ENCODE measurements around the gene MFRP. TPM values are rescaled to one million over a fixed set of nuclear protein-coding genes. Genes with fewer than 3 reads are reported as not detected.

MFRP gene
- polyA plus RNA-seq, 1 of the 3 experiments (the other 2 are of a cell fraction) = not detected

GRCh38 chr11:119323532-119324033 lies 22.9 kb downstream of the MFRP start (continued):
- peak; percentile 72 for TF ChIP-seq PBX3 (IDR thresholded peaks at IDR 0.05)
- peak; percentile 31; the same call in 1 of the 2 replicates for TF ChIP-seq MAX (IDR thresholded peaks at IDR 0.05; ENCODE audit: low read depth)
- no peak for TF ChIP-seq ELF1 (IDR thresholded peaks at IDR 0.05)
- no peak for TF ChIP-seq MEF2A (IDR thresholded peaks at IDR 0.05; ENCODE audit: borderline replicate concordance, low read depth)
- TF ChIP-seq GATA2 (CRISPR knock-in tag; IDR thresholded peaks at IDR 0.05) = 0 out of 2 replicates have a peak, but pooled peaks have one; percentile 23
- no peak for TF ChIP-seq ZBTB33 (IDR thresholded peaks at IDR 0.05; ENCODE audit: borderline replicate concordance, low read depth)
- peak; percentile 69 for TF ChIP-seq RCOR1 (IDR thresholded peaks at IDR 0.05; ENCODE audit: low read length)
- peak; percentile 47 for TF ChIP-seq CHD2 (IDR thresholded peaks at IDR 0.05; ENCODE audit: low read length, partially characterized antibody)

GRCh38 chr11:119322921-119323531 lies 23.5 kb downstream of the MFRP start:
- Histone ChIP-seq H4K20me1 (ENCODE audit: insufficient read depth) (no peaks in the 10 kb centered on the region), H3F3A (replicated peaks; ENCODE audit: insufficient read depth) (peaks cover 4% of the 10 kb centered on the region), H3K4me1 (ENCODE audit: control insufficient read depth in 1 of 2, insufficient read depth in 2 of 2, low read depth in 1 of 2, low read length in 1 of 2) (peaks cover 0 to 17% of the 10 kb centered on the region in 2 experiments; a peak in 1 of 4 replicates), H3K4me2 (no peak overlapping the region), H3K36me3 (replicated peaks in 1 of 2; ENCODE audit: control insufficient read depth in 1 of 2, insufficient read depth in 2 of 2, low read length in 1 of 2) (no peaks in the 10 kb centered on the region), H3K9me2 (no peaks in the 10 kb centered on the region), H2AFZ (ENCODE audit: low read depth) (no peak overlapping the region), H3K79me2 (ENCODE audit: insufficient read depth) (no peaks in the 10 kb centered on the region), H3K9me3 (no peaks in the 10 kb centered on the region), H3K27ac (ENCODE audit: low read depth in 2 of 2, low read length in 1 of 2) (no peak overlapping the region), H3K27me3 (ENCODE audit: insufficient read depth) (no peaks in the 10 kb centered on the region), H3K4me3 (ENCODE audit: low read depth in 2 of 2, low read length in 1 of 2) (peak overlapping the region in 1 of 2 experiments; percentile 31; a peak in 1 of 4 replicates), H3K9ac (no peak overlapping the region)
- ChIA-PET POLR2A (interaction anchor here (0.9 to 1.6 kb wide), 3 partner anchors 15 to 238 kb away, joined by 3 to 8 read pairs (median 7); a partner anchor contains a TSS), CTCF (interaction anchor here (0.6 to 8.9 kb wide), 61 partner anchors 8 to 265 kb away, joined by 3 to 106 read pairs (median 6); partner anchors contain the start of genes C1QTNF5, C2CD2L, CBL and NLRX1)
- no peak for DNase-seq
- 83% methylated on average over 16 of the region's 20 CpGs for WGBS (ENCODE audit: low lambda C conversion rate)
- no peak for TF ChIP-seq EP300 (IDR thresholded peaks at IDR 0.05; ENCODE audit: borderline replicate concordance in 1 of 2, low read depth in 1 of 2, low read length in 1 of 2)

- Histone ChIP-seq H3K9me2 (no peaks in the 10 kb centered on the region), H3K4me3 (ENCODE audit: low read depth in 2 of 2, low read length in 1 of 2) (no peak overlapping the region; a peak in 1 of 4 replicates), H3K36me3 (replicated peaks in 1 of 2; ENCODE audit: control insufficient read depth in 1 of 2, insufficient read depth in 2 of 2, low read length in 1 of 2) (no peaks in the 10 kb centered on the region), H3K27ac (ENCODE audit: low read depth in 2 of 2, low read length in 1 of 2) (no peak overlapping the region), H4K20me1 (ENCODE audit: insufficient read depth) (no peaks in the 10 kb centered on the region), H3K4me1 (ENCODE audit: control insufficient read depth in 1 of 2, insufficient read depth in 2 of 2, low read depth in 1 of 2, low read length in 1 of 2) (peaks cover 0 to 20% of the 10 kb centered on the region in 2 experiments; a peak in 1 of 4 replicates), H3F3A (replicated peaks; ENCODE audit: insufficient read depth) (peaks cover 4% of the 10 kb centered on the region), H3K4me2 (no peak overlapping the region), H3K79me2 (ENCODE audit: insufficient read depth) (no peaks in the 10 kb centered on the region), H3K9me3 (no peaks in the 10 kb centered on the region), H3K9ac (no peak overlapping the region), H2AFZ (ENCODE audit: low read depth) (no peak overlapping the region), H3K27me3 (ENCODE audit: insufficient read depth) (no peaks in the 10 kb centered on the region)
- no peak for DNase-seq
- 72% methylated on average over 6 of the region's 6 CpGs for WGBS (ENCODE audit: low lambda C conversion rate)
- ChIA-PET POLR2A (no interaction called here), CTCF (interaction anchor here (0.8 to 8.9 kb wide), 18 partner anchors 11 to 226 kb away, joined by 3 to 106 read pairs (median 6); partner anchors contain the start of genes C1QTNF5, CBL and RNF26)
- TF ChIP-seq JUND (IDR thresholded peaks at IDR 0.05) = no peak
Observed at GRCh38 chr11:119322360-119322739, 24.2 kb downstream of the MFRP start.
